HCT116 (cell line): ENCODE results near the gene MAPKAP1. TPM values are rescaled to one million over a fixed set of nuclear protein-coding genes. Genes with fewer than 3 reads are reported as not detected.

Experiments used
- ATAC-seq: fragments of 200-7000 bp; cut with Tn5 transposase; 2 replicates; pipeline ENCODE4 v1.9.1; 2020; ENCODE audit warnings: mild to moderate bottlenecking, moderate library complexity
- BruUV-seq: library from RNA; stranded (reverse); fragments of 400-500 nt; replicated peaks from 2 replicates; lab custom pipeline; 2021; lab: Mats Ljungman, UMichigan
- CTCF ChIA-PET: fragments of 300-600 bp; sonication (Branson Sonifier 250); formaldehyde crosslinking; loops from one replicate; lab custom pipeline; 2021; ENCODE audit warnings: antibody characterized with exemption; lab: Charles Lee
- POLR2A ChIA-PET: fragments of 300-600, 350-600 bp; sonication (Branson Sonifier 250); formaldehyde crosslinking; loops from one replicate; lab custom pipeline; 2021; ENCODE audit warnings: antibody characterized with exemption; lab: Charles Lee
- RAD21 ChIA-PET, 2 experiments: fragments of 300-600 bp; sonication (Branson Sonifier 250); formaldehyde crosslinking; loops; one replicate each; lab custom pipeline; 2023; ENCODE audit warnings: low total read pairs in 2 of 2; ENCODE audit not compliant: uncharacterized antibody in 2 of 2, unreplicated experiment in 2 of 2, low non-redundant PET in 1 of 2; lab: Charles Lee
- DNase-seq: peaks from one replicate; pipeline ENCODE4 v3.0.0-alpha.2; 2010; ENCODE audit warnings: low read depth, low spot score
- H2AFZ ChIP-seq: fragments of 200-600 bp; shearing (Covaris generic), sonication (generic); 2 replicates; pipeline ENCODE4 v1.6.1; 2017; ENCODE audit warnings: low read depth, mixed run types, mixed read lengths, antibody characterized with exemption, low read length; ENCODE audit not compliant: poor library complexity, severe bottlenecking
- H3K27ac ChIP-seq: 2 replicates; pipeline ENCODE4 v1.5.1; 2012; ENCODE audit warnings: low read depth, low read length
- H3K27me3 ChIP-seq: fragments of 200-600 bp; sonication (generic); 2 replicates; pipeline ENCODE4 v1.6.1; 2016; ENCODE audit warnings: mixed run types, low read length, mixed read lengths; ENCODE audit not compliant: insufficient read depth
- H3K36me3 ChIP-seq, 2 experiments: fragments of 200-500 bp in 1 of 2; fragments of 200-600 bp in 1 of 2; sonication (Bioruptor generic) in 1 of 2; sonication (generic) in 1 of 2; 2 replicates each; pipeline versions ENCODE4 v1.5.1 to v1.6.1; 2014 to 2016; ENCODE audit warnings: low read length in 2 of 2, inconsistent platforms in 1 of 2, mixed read lengths in 1 of 2, mixed run types in 1 of 2; ENCODE audit not compliant: insufficient read depth in 2 of 2, control insufficient read depth in 1 of 2
- H3K4me1 ChIP-seq, 2 experiments: fragments of 200-600 bp in 1 of 2; sonication (generic) in 1 of 2; 2 replicates each; pipeline versions ENCODE4 v1.5.1 to v1.6.1; 2012 to 2017; ENCODE audit warnings: low read length in 2 of 2, inconsistent platforms in 1 of 2, mild to moderate bottlenecking in 1 of 2, mixed read lengths in 1 of 2, mixed run types in 1 of 2, moderate library complexity in 1 of 2; ENCODE audit not compliant: insufficient read depth in 2 of 2, control insufficient read depth in 1 of 2
- H3K4me2 ChIP-seq: fragments of 200-600 bp; sonication (generic); 2 replicates; pipeline ENCODE4 v1.6.1; 2017; ENCODE audit warnings: mixed run types, low read length, mixed read lengths
- H3K4me3 ChIP-seq, 2 experiments: fragments of 200-600 bp in 1 of 2; sonication (generic) in 1 of 2; replicated peaks in 1 of 2; 2 replicates each; pipeline ENCODE4 v1.5.1; 2011 to 2016; ENCODE audit warnings: low read length in 2 of 2, control low read depth in 1 of 2, low read depth in 1 of 2, mild to moderate bottlenecking in 1 of 2, mixed read lengths in 1 of 2, mixed run types in 1 of 2
- H3K79me2 ChIP-seq: fragments of 200-600 bp; sonication (generic); 2 replicates; pipeline ENCODE4 v1.6.1; 2017; ENCODE audit warnings: mild to moderate bottlenecking, mixed run types, low read length, moderate library complexity, mixed read lengths; ENCODE audit not compliant: insufficient read depth
- H3K9ac ChIP-seq: fragments of 200-600 bp; sonication (generic); 2 replicates; pipeline ENCODE4 v1.6.1; 2016; ENCODE audit warnings: low read length, mixed read lengths
- H3K9me2 ChIP-seq: fragments of 200-600 bp; sonication (generic), shearing (Covaris generic); 2 replicates; pipeline ENCODE4 v1.6.1; 2017; ENCODE audit warnings: mixed run types, mild to moderate bottlenecking, moderate library complexity; ENCODE audit not compliant: insufficient read depth
- H3K9me3 ChIP-seq, 2 experiments: fragments of 200-500 bp in 1 of 2; fragments of 200-600 bp in 1 of 2; sonication (Bioruptor generic) in 1 of 2; sonication (generic) in 1 of 2; 2 replicates each; pipeline ENCODE4 v1.6.1; 2014 to 2017; ENCODE audit warnings: low read length in 2 of 2, mixed read lengths in 2 of 2, inconsistent platforms in 1 of 2, low read depth in 1 of 2, mild to moderate bottlenecking in 1 of 2, mixed run types in 1 of 2, moderate library complexity in 1 of 2; ENCODE audit not compliant: control insufficient read depth in 1 of 2, insufficient read depth in 1 of 2
- H4K20me1 ChIP-seq: fragments of 200-600 bp; sonication (generic), shearing (Covaris generic); 2 replicates; pipeline ENCODE4 v1.6.1; 2017; ENCODE audit warnings: mixed run types, mild to moderate bottlenecking, moderate library complexity; ENCODE audit not compliant: insufficient read depth
- CBX3 ChIP-seq: IDR thresholded peaks from 2 replicates; pipeline ENCODE4 v1.6.1; 2012; ENCODE audit warnings: low read depth
- CEBPB ChIP-seq: IDR thresholded peaks from 2 replicates; pipeline ENCODE4 v1.6.1; 2012; ENCODE audit warnings: low read depth
- FOSL1 ChIP-seq: IDR thresholded peaks from 2 replicates; pipeline ENCODE4 v1.6.1; 2012; ENCODE audit warnings: low read depth
- RAD21 ChIP-seq: IDR thresholded peaks from 2 replicates; pipeline ENCODE4 v1.6.1; 2012; ENCODE audit warnings: low read depth, mild to moderate bottlenecking
- SIN3A ChIP-seq: IDR thresholded peaks from 2 replicates; pipeline ENCODE4 v1.6.1; 2012; ENCODE audit warnings: low read depth
- SP1 ChIP-seq: IDR thresholded peaks from 2 replicates; pipeline ENCODE4 v1.6.1; 2012; ENCODE audit warnings: low read depth
- SRF ChIP-seq: IDR thresholded peaks from 2 replicates; pipeline ENCODE4 v1.6.1; 2012; ENCODE audit warnings: low read depth
- YY1 ChIP-seq: IDR thresholded peaks from 2 replicates; pipeline ENCODE4 v1.6.1; 2011; ENCODE audit warnings: low read length, low read depth, moderate library complexity, mild to moderate bottlenecking; ENCODE audit not compliant: insufficient replicate concordance; ENCODE audit errors: extremely low read depth
- ZFX ChIP-seq: fragments of 450-650 bp; IDR thresholded peaks from 2 replicates; pipeline ENCODE4 v1.6.1; 2017
- intact Hi-C: fragments of 100-400 bp; cut with micrococcal nuclease; formaldehyde crosslinking; loops from 2 replicates; pipeline ENCODE4 v1.10.0; 2022
- total RNA-seq: library from RNA; stranded (reverse); gene quantifications from one replicate; pipeline ENCODE4 v1.2.1, GENCODE V29; 2021; ENCODE audit not compliant: unreplicated experiment
- TF ChIP-seq, protein P1 (sequence below): IDR thresholded peaks from 2 replicates; pipeline ENCODE4 v1.6.1; 2012

The MAPKAP1 gene
- total RNA-seq, 1 experiment from 2014 or later, result 72.5 TPM

GRCh38 chr9:125549039-125549438 is 158.0 kb downstream of the MAPKAP1 start:
- Histone ChIP-seq H3K36me3 (no peaks in the 10 kb centered on the region), H3K27me3 (no peaks in the 10 kb centered on the region), H2AFZ (no peak overlapping the region), H3K4me2 (no peak overlapping the region), H3K9me3 (no peaks in the 10 kb centered on the region), H3K79me2 (peaks cover 4% of the 10 kb centered on the region; the same call in 1 of the 2 replicates), H4K20me1 (no peaks in the 10 kb centered on the region), H3K9ac (no peak overlapping the region), H3K4me3 (no peak overlapping the region), H3K9me2 (no peaks in the 10 kb centered on the region)
- ChIA-PET POLR2A (no interaction called here), RAD21 (no interaction called here), CTCF (no interaction called here)
- BruUV-seq, result no TSS peak
- DNase-seq, result no peak
- intact Hi-C loops, result no loop called here
- TF ChIP-seq YY1 (no peak), SRF (no peak)
- TF ChIP-seq, all 23 proteins: peak for 0
- no peak for ATAC-seq
- no peaks in the 10 kb centered on the region for H3K4me1 ChIP-seq
- no peak overlapping the region for H3K27ac ChIP-seq

DNA sequence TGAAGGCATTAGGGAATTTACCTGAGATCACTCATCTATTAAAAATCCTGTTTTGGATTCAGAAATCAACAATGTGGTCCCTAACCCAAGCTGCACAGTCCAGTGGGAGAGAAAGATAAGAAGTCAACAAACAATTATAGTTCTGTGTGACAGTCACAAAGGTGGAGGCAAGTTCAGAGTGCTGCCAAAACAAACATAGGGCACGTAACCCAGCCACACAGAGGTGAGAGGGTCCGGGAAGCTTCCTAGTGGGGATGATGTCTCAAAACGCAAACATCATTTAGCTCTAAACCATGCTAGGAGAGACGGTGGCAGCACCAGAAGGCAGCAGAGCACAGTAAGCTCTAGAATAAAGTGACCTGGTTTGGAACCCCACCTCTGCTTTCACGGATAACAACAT is 158.9 kb downstream of the MAPKAP1 start:
- H3K9me3 ChIP-seq, result no peaks in the 10 kb centered on the region
- H3K4me2 ChIP-seq, result no peak overlapping the region
- no peak overlapping the region for H2AFZ ChIP-seq
- H3K79me2 ChIP-seq, result peaks cover 4% of the 10 kb centered on the region; the same call in 1 of the 2 replicates
- H3K36me3 ChIP-seq, result no peaks in the 10 kb centered on the region
- no peak overlapping the region for H3K27ac ChIP-seq
- intact Hi-C loops, result no loop called here
- TF ChIP-seq, protein P1, sequence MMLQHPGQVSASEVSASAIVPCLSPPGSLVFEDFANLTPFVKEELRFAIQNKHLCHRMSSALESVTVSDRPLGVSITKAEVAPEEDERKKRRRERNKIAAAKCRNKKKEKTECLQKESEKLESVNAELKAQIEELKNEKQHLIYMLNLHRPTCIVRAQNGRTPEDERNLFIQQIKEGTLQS, result no peak
- no peak for TF ChIP-seq RAD21
- TF ChIP-seq CBX3, result no peak
- no peak for TF ChIP-seq ZFX
- TF ChIP-seq YY1, result no peak
- TF ChIP-seq SP1, result no peak
- no peak for TF ChIP-seq SIN3A
- TF ChIP-seq CEBPB, result no peak
- TF ChIP-seq FOSL1, result no peak
- no peaks in the 10 kb centered on the region for H3K9me2 ChIP-seq
- H3K27me3 ChIP-seq, result no peaks in the 10 kb centered on the region
- H3K9ac ChIP-seq, result no peak overlapping the region
- ATAC-seq (no peak), DNase-seq (no peak)
- H3K4me1 ChIP-seq, result no peaks in the 10 kb centered on the region
- ChIA-PET CTCF (no interaction called here), POLR2A (no interaction called here), RAD21 (no interaction called here)
- H4K20me1 ChIP-seq, result no peaks in the 10 kb centered on the region
- H3K4me3 ChIP-seq, result no peak overlapping the region
- no TSS peak for BruUV-seq
